ENCODE data around the gene RABIF.
"Not testable (repeated sequence)": the region's sequence is repeated elsewhere in the genome, so short reads cannot be mapped to it uniquely, and the experiment has no call there.

Gene RABIF

GRCh38 chr1:202888531-202889360, at the start of gene RABIF:
RABIF (minus strand) TSS chr1:202889149; CDS start chr1:202889098, 51 bp downstream.
- peak; percentile 61 to 96 (median 93) for DNase-seq

- no peak for DNase-seq
Measured at GRCh38 chr1:202938287-202938925, 49.5 kb upstream of the RABIF start.

DNA sequence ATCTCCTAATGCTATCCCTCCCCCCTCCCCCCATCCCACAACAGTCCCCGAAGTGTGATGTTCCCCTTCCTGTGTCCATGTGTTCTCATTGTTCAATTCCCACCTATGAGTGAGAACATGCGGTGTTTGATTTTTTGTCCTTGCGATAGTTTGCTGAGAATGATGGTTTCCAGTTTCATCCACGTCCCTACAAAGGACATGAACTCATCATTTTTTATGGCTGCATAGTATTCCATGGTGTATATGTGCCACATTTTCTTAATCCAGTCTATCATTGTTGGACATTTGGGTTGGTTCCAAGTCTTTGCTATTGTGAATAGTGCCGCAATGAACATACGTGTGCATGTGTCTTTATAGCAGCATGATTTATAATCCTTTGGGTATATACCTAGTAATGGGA, 47.5 kb upstream of the RABIF start:
- not testable (repeated sequence) for DNase-seq

DNA sequence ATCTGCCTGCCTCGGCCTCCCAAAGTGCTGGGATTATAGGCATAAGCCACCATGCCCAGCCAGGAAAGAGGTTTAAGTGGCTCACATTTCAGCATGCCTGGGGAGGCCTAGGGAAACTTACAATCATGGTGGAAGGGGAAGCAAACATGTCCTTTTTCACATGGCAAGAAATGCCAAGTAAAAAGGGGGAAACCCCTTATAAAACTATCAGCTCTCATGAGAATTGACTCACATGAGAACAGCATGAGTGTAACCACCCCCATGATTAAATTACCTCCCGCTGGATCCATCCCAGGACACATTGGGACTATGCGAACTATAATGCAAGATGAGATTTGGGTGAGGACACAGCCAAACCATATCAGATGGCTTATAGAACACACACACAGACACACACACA, 46.9 kb upstream of the RABIF start:
- DNase-seq, result no peak

DNA sequence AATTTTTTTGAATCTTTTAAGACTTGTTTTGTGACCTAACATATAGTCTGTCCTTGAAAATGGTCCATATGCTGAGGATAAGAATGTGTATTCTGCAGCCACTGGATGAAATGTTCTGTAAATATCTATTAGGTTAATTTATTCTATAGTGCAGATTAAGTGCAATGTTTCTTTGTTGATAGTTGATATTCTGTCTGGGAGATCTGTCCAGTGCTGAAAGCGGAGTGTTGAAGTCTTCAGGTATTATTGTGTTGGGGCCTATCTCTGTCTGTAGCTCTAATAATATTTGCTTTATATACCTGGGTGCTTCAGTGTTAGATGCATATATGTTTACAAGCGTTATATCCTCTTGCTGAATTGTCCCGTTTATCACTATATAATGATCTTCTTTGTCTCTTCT, 45.8 kb upstream of the RABIF start:
- no peak for DNase-seq

DNA sequence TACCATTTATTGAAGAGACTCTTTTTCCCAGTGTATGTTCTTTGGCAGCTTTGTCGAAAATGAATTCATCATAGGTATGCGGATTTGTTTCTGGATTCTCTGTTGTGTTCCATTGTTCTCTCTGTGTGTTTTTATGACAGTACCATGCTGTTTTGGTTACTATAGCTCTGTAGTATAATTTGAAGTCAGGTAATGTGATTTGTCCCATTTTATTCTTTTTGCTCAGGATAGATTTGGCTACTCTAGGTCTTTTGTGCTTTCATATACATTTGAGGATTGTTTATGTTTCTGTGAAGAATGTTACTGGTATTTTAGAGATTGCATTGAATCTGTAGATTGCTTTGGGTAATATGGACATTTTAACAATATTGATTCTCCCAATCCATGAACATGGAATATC, 43.5 kb upstream of the RABIF start:
- no peak for DNase-seq

- DNase-seq, result peak; percentile 59 to 95 (median 88)
Measured at GRCh38 chr1:202926581-202927491, 37.9 kb upstream of the RABIF start, which contains the start of gene KLHL12. KLHL12 (minus strand) TSS chr1:202927234; CDS start chr1:202925162, 2,072 bp downstream.

GRCh38 chr1:202923533-202923932, 34.6 kb upstream of the RABIF start:
- DNase-seq, result no peak

GRCh38 chr1:202919615-202920014, 30.7 kb upstream of the RABIF start:
- DNase-seq, result no peak

GRCh38 chr1:202915146-202915545, 26.2 kb upstream of the RABIF start:
- no peak for DNase-seq

GRCh38 chr1:202912476-202912875, 23.5 kb upstream of the RABIF start:
- not testable (repeated sequence) for DNase-seq

- DNase-seq, result no peak
Measured at GRCh38 chr1:202909494-202909893, 20.5 kb upstream of the RABIF start.

DNA sequence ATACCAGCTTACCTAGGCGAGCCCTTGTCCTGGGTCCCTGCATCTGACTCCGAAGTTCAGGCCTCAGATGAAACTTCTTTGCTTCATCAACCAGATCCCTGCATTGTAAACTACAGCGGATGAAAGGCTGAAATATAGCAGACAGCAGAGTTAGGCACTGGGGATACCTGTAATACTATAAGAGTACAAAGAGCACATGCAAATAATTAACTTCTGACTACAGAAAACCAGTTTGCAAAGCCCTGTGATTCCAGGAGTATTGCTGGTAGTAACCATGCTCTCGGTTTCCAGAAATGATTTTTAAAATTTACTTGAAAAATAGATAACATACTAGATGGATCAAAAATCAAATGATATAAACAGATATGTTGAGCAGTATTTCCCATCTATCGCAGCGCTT, 20.0 kb upstream of the RABIF start:
- DNase-seq, result no peak

- no peak for DNase-seq
Measured at GRCh38 chr1:202905331-202905730, 16.4 kb upstream of the RABIF start.

- not testable (repeated sequence) for DNase-seq
Measured at GRCh38 chr1:202903808-202904207, 14.9 kb upstream of the RABIF start.

GRCh38 chr1:202901555-202901954, 12.6 kb upstream of the RABIF start:
- no peak for DNase-seq

GRCh38 chr1:202892501-202892900, 3.6 kb upstream of the RABIF start:
- no peak for DNase-seq

- no peak for DNase-seq
Measured at GRCh38 chr1:202890392-202890791, 1.4 kb upstream of the RABIF start.

- no peak for DNase-seq
Measured at GRCh38 chr1:202888221-202888530, 773 bp downstream of the RABIF start.

DNA sequence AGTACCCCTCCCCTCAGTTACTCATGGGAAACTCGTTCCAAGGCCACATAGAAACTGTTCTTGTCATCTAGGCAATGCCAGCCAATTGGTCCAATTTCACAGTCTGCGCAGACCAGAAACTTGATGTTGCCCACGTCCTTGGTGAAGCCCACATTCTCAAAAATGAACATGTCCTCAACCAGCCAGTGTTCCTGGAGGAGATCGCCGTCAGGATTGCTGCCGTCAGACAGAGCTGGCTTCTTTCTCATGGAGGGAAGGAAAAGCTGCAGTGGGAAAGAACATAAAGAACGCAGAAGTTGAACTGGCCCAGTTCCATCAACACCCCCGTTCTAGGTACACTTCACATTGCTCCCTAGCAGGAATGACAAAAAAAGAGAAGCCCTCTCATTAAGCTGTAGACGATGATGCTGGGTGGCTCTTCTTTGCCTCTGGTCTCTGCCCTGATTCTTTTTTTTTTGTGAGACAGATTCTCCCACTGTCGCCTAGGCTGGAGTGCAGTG, 7.9 kb downstream of the RABIF start:
- no peak for DNase-seq

DNA sequence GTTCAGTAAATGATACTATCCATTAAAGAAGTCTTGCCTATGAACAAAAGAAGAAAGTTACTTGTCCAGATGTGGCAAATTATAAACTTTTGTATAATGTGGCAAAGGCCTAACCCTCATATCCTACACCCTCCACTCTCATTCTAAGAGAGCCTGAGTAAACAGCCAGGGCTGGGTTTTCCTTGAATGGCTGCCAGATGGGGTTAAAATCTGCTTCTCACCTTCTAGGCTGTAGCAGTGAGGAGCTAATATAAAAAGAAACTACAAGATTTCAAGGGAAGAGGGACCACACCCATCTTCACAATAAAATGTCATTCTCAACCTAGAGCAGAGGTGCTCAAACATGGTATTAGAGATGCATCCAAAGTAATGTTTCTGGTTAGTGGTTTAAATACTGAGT, 8.9 kb downstream of the RABIF start:
- no peak for DNase-seq

- no peak for DNase-seq
Measured at GRCh38 chr1:202879128-202879527, 9.8 kb downstream of the RABIF start.

GRCh38 chr1:202873026-202873425, 15.9 kb downstream of the RABIF start:
- no peak for DNase-seq

All from C1 segment of cervical spinal cord (tissue), 14 donors.